AG10803 (cell line): ENCODE measurements around the gene DUSP28.
"Not testable (repeated sequence)": the region's sequence is repeated elsewhere in the genome, so short reads cannot be mapped to it uniquely, and the experiment has no call there.

Experiments used
- DNase-seq: peaks from one replicate; pipeline ENCODE4 v3.0.0; 2010; ENCODE audit warnings: low read depth
- H3K4me3 ChIP-seq: 2 replicates; pipeline ENCODE4 v1.5.1; 2011; ENCODE audit warnings: mild to moderate bottlenecking, low read length, control low read depth
- CTCF ChIP-seq: conservative IDR thresholded peaks from 2 replicates; pipeline ENCODE4 v1.5.1; 2011; ENCODE audit warnings: mild to moderate bottlenecking, low read length, control low read depth, inconsistent platforms

The DUSP28 gene

GRCh38 chr2:240514631-240515030, 45.5 kb upstream of the DUSP28 start:
- no peak for TF ChIP-seq CTCF
- no peak for DNase-seq
- H3K4me3 ChIP-seq = no peak overlapping the region

GRCh38 chr2:240517342-240517741, 42.8 kb upstream of the DUSP28 start:
- no peak for TF ChIP-seq CTCF
- no peak for DNase-seq
- no peak overlapping the region for H3K4me3 ChIP-seq

- no peak for DNase-seq
Observed at GRCh38 chr2:240518981-240519380, 41.2 kb upstream of the DUSP28 start.

GRCh38 chr2:240519396-240520129, 40.6 kb upstream of the DUSP28 start:
- DNase-seq = peak; percentile 46
- TF ChIP-seq CTCF = no peak
- H3K4me3 ChIP-seq = peak overlapping the region; percentile 34

More at GRCh38 chr2:240518981-240519380, 41.2 kb upstream of the DUSP28 start:
- H3K4me3 ChIP-seq = no peak overlapping the region; the same call in 1 of the 2 replicates
- no peak for TF ChIP-seq CTCF

- no peak for DNase-seq
- TF ChIP-seq CTCF = 0 out of 2 replicates have a peak, but pooled peaks have one; percentile 1
- peak overlapping the region; percentile 34 for H3K4me3 ChIP-seq
Observed at GRCh38 chr2:240520130-240520973, 39.8 kb upstream of the DUSP28 start.

GRCh38 chr2:240520974-240521350, 39.2 kb upstream of the DUSP28 start:
- no peak for DNase-seq
- no peak overlapping the region for H3K4me3 ChIP-seq
- no peak for TF ChIP-seq CTCF

- not testable (repeated sequence) for DNase-seq, H3K4me3 ChIP-seq
Observed at GRCh38 chr2:240521885-240522284, 38.3 kb upstream of the DUSP28 start.
